ENCODE measurements around the gene HOXC11. TPM values are rescaled to one million over a fixed set of nuclear protein-coding genes. Genes with fewer than 3 reads are reported as not detected.

HOXC11 gene
- total and polyA plus RNA-seq, 10 of the 15 experiments (the other 5 are each of a cell fraction or from before 2014, with no cell fraction given) = not detected

- Histone ChIP-seq H3K4me3 (no peak overlapping the region), H3K4me2 (ENCODE audit: control insufficient read depth, insufficient read depth) (no peak overlapping the region), H2AFZ (ENCODE audit: control insufficient read depth, low read depth, low read length) (no peak overlapping the region), H3K27me3 (replicated peaks in 1 of 2; ENCODE audit: control insufficient read depth in 2 of 2, insufficient read depth in 2 of 2, low read length in 1 of 2) (peaks cover 23 to 41% of the 10 kb centered on the region in 2 experiments), H3K27ac (ENCODE audit: control insufficient read depth, insufficient read depth) (no peak overlapping the region), H4K20me1 (ENCODE audit: control insufficient read depth, insufficient read depth) (no peaks in the 10 kb centered on the region), H3K9me3 (replicated peaks; ENCODE audit: control insufficient read depth, insufficient read depth, low read length) (no peaks in the 10 kb centered on the region), H3K79me2 (ENCODE audit: control insufficient read depth, insufficient read depth, low read length) (no peaks in the 10 kb centered on the region), H3K9ac (ENCODE audit: control insufficient read depth, insufficient read depth, low read length) (no peak overlapping the region), H3K4me1 (ENCODE audit: control insufficient read depth, insufficient read depth, low read length) (peaks cover 6% of the 10 kb centered on the region), H3K36me3 (ENCODE audit: control insufficient read depth in 2 of 2, insufficient read depth in 2 of 2, low read length in 1 of 2) (no peaks in the 10 kb centered on the region)
- WGBS (ENCODE audit: insufficient coverage, insufficient replicate concordance, low lambda C conversion rate, missing lambda C conversion rate) = 8% methylated on average over 8 of the region's 8 CpGs
- RAD21 ChIA-PET (ENCODE audit: unreplicated experiment) = interaction anchor here (1.5 kb wide), 1 partner anchor 51 kb away, joined by 3 read pairs; no protein-coding TSS in a partner anchor
- no TSS peak for BruUV-seq (replicated peaks)
- in situ Hi-C loops (cut with MboI) (no loop called here), intact Hi-C loops (cut with micrococcal nuclease; ENCODE audit: unreplicated experiment) (loop anchor here (10.0 kb wide), 1 partner anchor 373 kb away; no protein-coding TSS in a partner anchor)
- TF ChIP-seq, protein P1, sequence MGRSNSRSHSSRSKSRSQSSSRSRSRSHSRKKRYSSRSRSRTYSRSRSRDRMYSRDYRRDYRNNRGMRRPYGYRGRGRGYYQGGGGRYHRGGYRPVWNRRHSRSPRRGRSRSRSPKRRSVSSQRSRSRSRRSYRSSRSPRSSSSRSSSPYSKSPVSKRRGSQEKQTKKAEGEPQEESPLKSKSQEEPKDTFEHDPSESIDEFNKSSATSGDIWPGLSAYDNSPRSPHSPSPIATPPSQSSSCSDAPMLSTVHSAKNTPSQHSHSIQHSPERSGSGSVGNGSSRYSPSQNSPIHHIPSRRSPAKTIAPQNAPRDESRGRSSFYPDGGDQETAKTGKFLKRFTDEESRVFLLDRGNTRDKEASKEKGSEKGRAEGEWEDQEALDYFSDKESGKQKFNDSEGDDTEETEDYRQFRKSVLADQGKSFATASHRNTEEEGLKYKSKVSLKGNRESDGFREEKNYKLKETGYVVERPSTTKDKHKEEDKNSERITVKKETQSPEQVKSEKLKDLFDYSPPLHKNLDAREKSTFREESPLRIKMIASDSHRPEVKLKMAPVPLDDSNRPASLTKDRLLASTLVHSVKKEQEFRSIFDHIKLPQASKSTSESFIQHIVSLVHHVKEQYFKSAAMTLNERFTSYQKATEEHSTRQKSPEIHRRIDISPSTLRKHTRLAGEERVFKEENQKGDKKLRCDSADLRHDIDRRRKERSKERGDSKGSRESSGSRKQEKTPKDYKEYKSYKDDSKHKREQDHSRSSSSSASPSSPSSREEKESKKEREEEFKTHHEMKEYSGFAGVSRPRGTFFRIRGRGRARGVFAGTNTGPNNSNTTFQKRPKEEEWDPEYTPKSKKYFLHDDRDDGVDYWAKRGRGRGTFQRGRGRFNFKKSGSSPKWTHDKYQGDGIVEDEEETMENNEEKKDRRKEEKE (IDR thresholded peaks at IDR 0.05) = no peak
- SMC1A ChIA-PET (ENCODE audit: uncharacterized antibody, unreplicated experiment) = interaction anchor here (0.7 to 0.9 kb wide), 2 partner anchors 31 to 193 kb away, joined by 3 read pairs; partner anchors contain the start of gene HOXC5
- CTCF ChIA-PET = interaction anchor here (0.6 to 2.6 kb wide), 4 partner anchors 17 to 198 kb away, joined by 3 to 16 read pairs (median 7); partner anchors contain the start of genes HOXC10 and HOXC5
- DNase-seq (ENCODE audit: low read depth, low spot score) (no peak), FAIRE-seq (no peak), ATAC-seq (no peak)
- POLR2A ChIA-PET = interaction anchor here (0.5 kb wide), 1 partner anchor 208 kb away, joined by 4 read pairs; no protein-coding TSS in a partner anchor
Measured at GRCh38 chr12:54001283-54002187, 28.6 kb downstream of the HOXC11 start.

Measured in GM12878 (cell line).